ENCODE measurements around the gene ENPP4.

DNA sequence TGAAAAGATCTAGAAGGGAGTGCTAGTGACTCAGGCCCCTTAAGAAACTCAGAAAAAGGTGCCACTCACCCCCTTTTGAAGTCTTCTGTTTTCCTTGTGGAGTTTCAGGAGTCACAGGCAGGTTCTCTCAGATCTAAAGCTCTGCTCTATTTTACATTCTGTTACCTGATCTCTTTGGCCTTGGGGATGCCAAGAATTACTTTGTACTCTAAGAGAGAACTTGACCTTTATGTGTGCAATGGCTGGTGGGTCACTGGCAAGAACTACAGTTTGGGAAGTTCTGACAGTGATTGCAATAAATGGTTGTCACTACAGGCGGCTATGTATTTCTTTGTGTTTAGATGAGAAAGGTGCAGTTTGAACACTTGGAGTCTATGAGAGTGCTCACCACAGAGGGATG, 24.2 kb upstream of the ENPP4 start:
- TF ChIP-seq TAF1 (IDR thresholded peaks at IDR 0.05; ENCODE audit: borderline replicate concordance, insufficient read depth, low read length) = no peak
- no peak for TF ChIP-seq POLR2AphosphoS5 (IDR thresholded peaks at IDR 0.05; ENCODE audit: low read depth, low read length)
